Nephron progenitor cell (in vitro differentiated cells): Measurements from ENCODE around the gene SSR2.

ENCODE experiments used
- DNase-seq: peaks from one replicate; pipeline ENCODE4 v3.0.0; 2021
- H3K27ac Mint-ChIP-seq: 2 replicates; pipeline ENCODE4 v1.8.0; 2021; ENCODE audit warnings: mild to moderate bottlenecking, moderate library complexity, mixed read lengths
- H3K27me3 Mint-ChIP-seq: 2 replicates; pipeline ENCODE4 v1.8.0; 2021; ENCODE audit warnings: mild to moderate bottlenecking, low read depth, mixed read lengths; ENCODE audit not compliant: poor library complexity
- H3K36me3 Mint-ChIP-seq: 2 replicates; pipeline ENCODE4 v1.8.0; 2021; ENCODE audit warnings: low read depth, mixed read lengths
- H3K4me1 Mint-ChIP-seq: 2 replicates; pipeline ENCODE4 v1.8.0; 2021; ENCODE audit warnings: mixed read lengths
- H3K4me3 Mint-ChIP-seq: 2 replicates; pipeline ENCODE4 v1.8.0; 2021; ENCODE audit warnings: mild to moderate bottlenecking, moderate library complexity, mixed read lengths
- H3K9me3 Mint-ChIP-seq: 2 replicates; pipeline ENCODE4 v1.8.0; 2021; ENCODE audit warnings: mild to moderate bottlenecking, moderate library complexity, mixed read lengths
- CTCF ChIP-seq: fragments of 200-600 bp; sonication (generic); IDR thresholded peaks from 2 replicates; pipeline ENCODE4 v1.5.0; 2021; ENCODE audit warnings: antibody characterized with exemption

Gene SSR2

GRCh38 chr1:155978973-155979429 is 41.8 kb downstream of the SSR2 start:
- H3K27me3 Mint-ChIP-seq: no peaks in the 10 kb centered on the region
- peaks cover 86% of the 10 kb centered on the region for H3K4me1 Mint-ChIP-seq
- no peaks in the 10 kb centered on the region for H3K36me3 Mint-ChIP-seq
- peak overlapping the region; percentile 89 for H3K27ac Mint-ChIP-seq
- peak overlapping the region; percentile 97 for H3K4me3 Mint-ChIP-seq
- DNase-seq: no peak
- TF ChIP-seq CTCF: no peak
- no peaks in the 10 kb centered on the region for H3K9me3 Mint-ChIP-seq

GRCh38 chr1:155978325-155978972 is 42.3 kb downstream of the SSR2 start, which contains the start of gene ARHGEF2:
TSS of gene ARHGEF2 (minus strand) at chr1:155978547. CDS start at chr1:155978427, 120 bp downstream.
- peak; percentile 28 for TF ChIP-seq CTCF
- Mint-ChIP-seq H3K36me3 (no peaks in the 10 kb centered on the region), H3K9me3 (no peaks in the 10 kb centered on the region), H3K27ac (peak within 1 kb of the TSS; percentile 98), H3K4me1 (peaks cover 88% of the 10 kb centered on the region), H3K4me3 (peak within 1 kb of the TSS; percentile 97), H3K27me3 (no peaks in the 10 kb centered on the region)
- peak; percentile 79 for DNase-seq

GRCh38 chr1:155977690-155978324 is 42.9 kb downstream of the SSR2 start:
- peak; percentile 59 for DNase-seq

GRCh38 chr1:155976913-155977689 is 43.6 kb downstream of the SSR2 start:
- Mint-ChIP-seq H3K4me3 (peak overlapping the region; percentile 97), H3K4me1 (peaks cover 88% of the 10 kb centered on the region), H3K36me3 (no peaks in the 10 kb centered on the region), H3K9me3 (no peaks in the 10 kb centered on the region), H3K27me3 (no peaks in the 10 kb centered on the region), H3K27ac (peak overlapping the region; percentile 98)
- no peak for TF ChIP-seq CTCF
- DNase-seq: no peak

More at GRCh38 chr1:155977690-155978324, 42.9 kb downstream of the SSR2 start:
- Mint-ChIP-seq H3K27me3 (no peaks in the 10 kb centered on the region), H3K4me3 (peak overlapping the region; percentile 97), H3K36me3 (no peaks in the 10 kb centered on the region), H3K4me1 (peaks cover 88% of the 10 kb centered on the region), H3K9me3 (no peaks in the 10 kb centered on the region), H3K27ac (peak overlapping the region; percentile 98)
- TF ChIP-seq CTCF: no peak

- Mint-ChIP-seq H3K4me1 (peaks cover 88% of the 10 kb centered on the region), H3K36me3 (no peaks in the 10 kb centered on the region), H3K9me3 (no peaks in the 10 kb centered on the region), H3K4me3 (peak overlapping the region; percentile 97), H3K27me3 (no peaks in the 10 kb centered on the region), H3K27ac (peak overlapping the region; percentile 98)
- DNase-seq: peak; percentile 33
- no peak for TF ChIP-seq CTCF
These were observed 44.5 kb downstream of the SSR2 start for GRCh38 chr1:155976062-155976912.
